Left ventricle myocardium inferior (tissue), 1 donor: ENCODE measurements around the gene LRRC72. TPM values are rescaled to one million over a fixed set of nuclear protein-coding genes. Genes with fewer than 3 reads are reported as not detected.

Source experiments
- DNase-seq: peaks from one replicate; pipeline ENCODE4 v3.0.0-alpha.2; 2020
- H3K27ac ChIP-seq: fragments of 200-600 bp; replicated peaks from 2 replicates; pipeline ENCODE4 v1.8.0; 2021
- H3K27me3 ChIP-seq: fragments of 200-600 bp; 2 replicates; pipeline ENCODE4 v1.8.0; 2021; ENCODE audit warnings: low read depth
- H3K36me3 ChIP-seq: fragments of 200-600 bp; 2 replicates; pipeline ENCODE4 v1.8.0; 2021
- H3K4me1 ChIP-seq: fragments of 200-600 bp; 2 replicates; pipeline ENCODE4 v1.8.0; 2021
- H3K4me3 ChIP-seq: fragments of 200-600 bp; 2 replicates; pipeline ENCODE4 v1.8.0; 2021; ENCODE audit warnings: mild to moderate bottlenecking, moderate library complexity
- H3K9me3 ChIP-seq: fragments of 200-600 bp; replicated peaks from 2 replicates; pipeline ENCODE4 v1.8.0; 2021
- CTCF ChIP-seq: fragments of 200-600 bp; IDR thresholded peaks from 2 replicates; pipeline ENCODE4 v1.8.0; 2021; ENCODE audit warnings: antibody characterized with exemption, mild to moderate bottlenecking, borderline replicate concordance
- intact Hi-C: fragments of 100-400 bp; cut with micrococcal nuclease; formaldehyde crosslinking; loops from one replicate; pipeline ENCODE4 v1.11.0; 2022
- total RNA-seq: library from RNA; stranded (reverse); fragmentation: NEBNext Ultra II Directional; extraction: Animal tissue kit (Norgen Biotek cat#: 25700); gene quantifications from one replicate; pipeline ENCODE4 v1.2.1, GENCODE V29; 2021
- donor health status: DM: no; HTN: yes; CAD: no; lungs with severe emphysema.

Gene LRRC72
- total RNA-seq, 1 donor from 2014 or later, result not detected

GRCh38 chr7:16619979-16620408, 93.4 kb downstream of the LRRC72 start:
- no peak for DNase-seq
- Histone ChIP-seq H3K9me3 (no peaks in the 10 kb centered on the region), H3K27ac (no peak overlapping the region), H3K4me3 (no peak overlapping the region), H3K27me3 (no peaks in the 10 kb centered on the region), H3K4me1 (peaks cover 7% of the 10 kb centered on the region), H3K36me3 (peaks cover 85% of the 10 kb centered on the region)
- intact Hi-C loops, result no loop called here
- TF ChIP-seq CTCF, result no peak

DNA sequence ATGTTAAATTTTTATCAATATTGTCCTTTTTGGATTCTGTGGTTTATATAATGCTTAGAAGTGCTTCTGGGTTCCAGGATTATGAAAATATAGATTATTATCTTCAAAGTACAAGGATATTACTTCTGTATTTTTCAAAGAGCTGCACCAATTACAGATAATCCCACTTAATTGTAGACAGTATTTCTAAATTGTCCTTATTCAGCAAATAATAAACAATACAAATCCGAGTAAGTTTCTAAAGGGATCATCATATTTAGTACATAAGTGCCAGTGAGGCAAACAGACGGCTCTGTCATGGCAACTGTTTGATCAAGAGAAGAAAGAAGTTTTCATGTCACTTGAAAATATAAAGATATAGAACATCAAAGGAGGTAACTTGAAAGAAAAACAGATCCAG, 99.8 kb downstream of the LRRC72 start:
- intact Hi-C loops, result no loop called here
- no peak overlapping the region for H3K27ac ChIP-seq
- no peak for TF ChIP-seq CTCF
- H3K4me3 ChIP-seq, result no peak overlapping the region
- H3K4me1 ChIP-seq, result no peaks in the 10 kb centered on the region
- H3K36me3 ChIP-seq, result peaks cover 49% of the 10 kb centered on the region
- H3K9me3 ChIP-seq, result no peaks in the 10 kb centered on the region
- DNase-seq, result no peak
- H3K27me3 ChIP-seq, result no peaks in the 10 kb centered on the region

DNA sequence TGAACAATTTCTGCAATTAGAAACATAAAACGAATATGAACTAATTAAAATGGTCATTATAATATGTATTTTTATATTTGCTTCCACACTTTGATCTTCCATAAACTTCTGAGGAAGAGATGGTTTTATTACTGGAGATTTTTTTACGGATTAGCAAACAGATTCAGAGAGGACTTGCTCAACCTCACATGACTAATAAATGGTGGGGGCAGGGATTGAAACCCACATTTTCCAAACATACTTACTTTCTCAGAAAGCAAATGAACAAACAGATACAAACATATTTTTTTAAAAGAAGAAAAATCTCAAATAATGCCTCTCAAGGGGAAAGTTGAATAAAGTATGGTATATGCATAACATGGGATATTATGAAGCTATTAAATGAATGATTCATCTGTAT, 100.6 kb downstream of the LRRC72 start:
- intact Hi-C loops, result no loop called here
- no peak for DNase-seq
- no peak overlapping the region for H3K27ac ChIP-seq

GRCh38 chr7:16630654-16631053, 104.0 kb downstream of the LRRC72 start:
- no peak for TF ChIP-seq CTCF
- peaks cover 20% of the 10 kb centered on the region for H3K4me1 ChIP-seq
- intact Hi-C loops, result no loop called here
- no peaks in the 10 kb centered on the region for H3K9me3 ChIP-seq
- peaks cover 19% of the 10 kb centered on the region for H3K36me3 ChIP-seq
- no peaks in the 10 kb centered on the region for H3K27me3 ChIP-seq
- H3K27ac ChIP-seq, result no peak overlapping the region
- no peak overlapping the region for H3K4me3 ChIP-seq
- DNase-seq, result no peak

More for the DNA sequence above, 100.6 kb downstream of the LRRC72 start:
- Histone ChIP-seq H3K4me1 (no peaks in the 10 kb centered on the region), H3K27me3 (no peaks in the 10 kb centered on the region), H3K9me3 (no peaks in the 10 kb centered on the region), H3K4me3 (no peak overlapping the region), H3K36me3 (peaks cover 40% of the 10 kb centered on the region)
- no peak for TF ChIP-seq CTCF

Other genes starting within 250 kb of the LRRC72 start
- gene CRPPA, start 105.3 kb upstream of the LRRC72 start, total RNA-seq, result 8.3 TPM
- gene SOSTDC1, start 61.1 kb upstream of the LRRC72 start, total RNA-seq, result 0.85 TPM
- 28.9 TPM for gene ANKMY2, start 118.9 kb downstream of the LRRC72 start, total RNA-seq
- 308 TPM for gene BZW2, start 119.4 kb downstream of the LRRC72 start, total RNA-seq
- gene TSPAN13, start 226.9 kb downstream of the LRRC72 start, total RNA-seq, result 13.7 TPM